ENCODE results near the gene AMIGO1. TPM values are rescaled to one million over a fixed set of nuclear protein-coding genes. Genes with fewer than 3 reads are reported as not detected.

The AMIGO1 gene
- total RNA-seq, 1 experiment from 2014 or later: 1.5 TPM

DNA sequence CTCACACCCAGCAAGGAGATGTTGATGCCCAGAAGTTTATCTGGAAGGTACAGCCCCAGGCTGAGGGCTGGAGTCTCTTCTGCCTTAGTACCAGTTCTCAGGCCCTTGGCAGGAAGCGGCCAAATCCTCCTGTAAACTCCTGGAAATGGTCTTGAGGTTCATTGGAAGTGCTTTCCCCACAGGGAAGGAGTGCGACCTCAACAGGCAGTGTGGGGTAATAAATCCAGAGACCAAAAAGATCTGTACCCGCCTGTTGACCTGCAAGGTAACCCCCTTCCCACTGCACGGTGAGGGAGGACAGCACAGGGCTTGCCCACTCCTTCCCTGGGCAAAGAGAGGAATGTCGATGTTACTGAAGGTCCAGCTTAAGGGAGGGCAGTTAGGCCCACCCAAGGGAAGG, 21.3 kb downstream of the AMIGO1 start:
- CTCF ChIA-PET: no interaction called here

DNA sequence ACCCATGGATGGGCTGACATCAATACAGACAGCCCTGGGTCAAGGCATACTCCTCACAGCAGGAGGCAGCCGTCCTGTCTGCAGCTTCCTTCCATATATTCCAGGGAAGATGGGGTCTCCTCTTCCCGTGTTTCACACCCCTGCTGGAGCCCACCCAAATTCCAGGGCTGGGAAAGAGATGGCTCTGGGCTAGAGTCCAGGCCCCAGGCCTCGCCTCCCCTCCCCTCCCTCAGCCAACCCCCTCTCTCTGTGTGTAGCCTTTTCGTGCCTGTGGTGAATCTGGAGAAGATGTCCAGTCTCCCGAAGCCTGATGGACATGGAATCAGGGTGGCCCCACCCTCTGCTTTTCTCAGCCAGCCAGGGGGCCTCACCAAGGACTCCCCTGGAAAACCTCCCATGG, 22.3 kb downstream of the AMIGO1 start:
- Mint-ChIP-seq H3K27me3 (ENCODE audit: unreplicated experiment) (peaks cover 13% of the 10 kb centered on the region), H3K4me3 (ENCODE audit: low read depth, unreplicated experiment) (no peak overlapping the region), H3K27ac (ENCODE audit: unreplicated experiment) (no peak overlapping the region), H3K9me3 (ENCODE audit: low read depth, unreplicated experiment) (no peaks in the 10 kb centered on the region), H3K36me3 (ENCODE audit: insufficient read depth, unreplicated experiment) (peaks cover 21% of the 10 kb centered on the region), H3K4me1 (ENCODE audit: low read depth, unreplicated experiment) (peaks cover 10% of the 10 kb centered on the region)
- no peak for DNase-seq
- intact Hi-C loops (cut with micrococcal nuclease; ENCODE audit: unreplicated experiment): no loop called here
- CTCF ChIA-PET: no interaction called here
- BruUV-seq (replicated peaks): no TSS peak
- TF ChIP-seq, protein P1, sequence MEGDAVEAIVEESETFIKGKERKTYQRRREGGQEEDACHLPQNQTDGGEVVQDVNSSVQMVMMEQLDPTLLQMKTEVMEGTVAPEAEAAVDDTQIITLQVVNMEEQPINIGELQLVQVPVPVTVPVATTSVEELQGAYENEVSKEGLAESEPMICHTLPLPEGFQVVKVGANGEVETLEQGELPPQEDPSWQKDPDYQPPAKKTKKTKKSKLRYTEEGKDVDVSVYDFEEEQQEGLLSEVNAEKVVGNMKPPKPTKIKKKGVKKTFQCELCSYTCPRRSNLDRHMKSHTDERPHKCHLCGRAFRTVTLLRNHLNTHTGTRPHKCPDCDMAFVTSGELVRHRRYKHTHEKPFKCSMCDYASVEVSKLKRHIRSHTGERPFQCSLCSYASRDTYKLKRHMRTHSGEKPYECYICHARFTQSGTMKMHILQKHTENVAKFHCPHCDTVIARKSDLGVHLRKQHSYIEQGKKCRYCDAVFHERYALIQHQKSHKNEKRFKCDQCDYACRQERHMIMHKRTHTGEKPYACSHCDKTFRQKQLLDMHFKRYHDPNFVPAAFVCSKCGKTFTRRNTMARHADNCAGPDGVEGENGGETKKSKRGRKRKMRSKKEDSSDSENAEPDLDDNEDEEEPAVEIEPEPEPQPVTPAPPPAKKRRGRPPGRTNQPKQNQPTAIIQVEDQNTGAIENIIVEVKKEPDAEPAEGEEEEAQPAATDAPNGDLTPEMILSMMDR (IDR thresholded peaks at IDR 0.05; ENCODE audit: unreplicated experiment): no peak

More for the DNA sequence above, 21.3 kb downstream of the AMIGO1 start:
- Mint-ChIP-seq H3K27ac (ENCODE audit: unreplicated experiment) (no peak overlapping the region), H3K4me3 (ENCODE audit: low read depth, unreplicated experiment) (no peak overlapping the region), H3K27me3 (ENCODE audit: unreplicated experiment) (peaks cover 3% of the 10 kb centered on the region), H3K4me1 (ENCODE audit: low read depth, unreplicated experiment) (peaks cover 10% of the 10 kb centered on the region), H3K36me3 (ENCODE audit: insufficient read depth, unreplicated experiment) (peaks cover 18% of the 10 kb centered on the region), H3K9me3 (ENCODE audit: low read depth, unreplicated experiment) (no peaks in the 10 kb centered on the region)
- TF ChIP-seq, protein P1 (IDR thresholded peaks at IDR 0.05; ENCODE audit: unreplicated experiment): no peak
- intact Hi-C loops (cut with micrococcal nuclease; ENCODE audit: unreplicated experiment): no loop called here
- no peak for DNase-seq
- BruUV-seq (replicated peaks): no TSS peak

DNA sequence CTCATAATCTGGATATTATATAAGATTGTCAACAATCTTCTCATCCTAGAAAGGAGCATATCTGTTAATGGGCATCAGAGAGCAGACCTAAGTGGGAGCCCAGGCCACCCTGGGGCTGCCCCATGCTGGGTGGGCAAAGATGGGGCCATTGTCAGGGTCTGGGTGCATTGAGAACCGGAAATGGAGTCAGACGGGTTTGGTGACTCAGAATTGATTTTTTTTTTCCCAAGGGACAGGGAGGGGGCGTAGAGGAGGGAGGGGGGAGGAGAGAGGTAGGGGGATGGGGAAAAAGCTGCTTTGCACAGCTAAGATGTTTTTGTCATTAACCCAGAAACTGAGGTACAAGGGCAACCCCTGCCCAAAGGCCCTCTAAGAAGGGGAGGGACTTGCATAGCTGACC, 24.5 kb downstream of the AMIGO1 start:
- no TSS peak for BruUV-seq (replicated peaks)
- Mint-ChIP-seq H3K27ac (ENCODE audit: unreplicated experiment) (peak overlapping the region; percentile 88), H3K4me3 (ENCODE audit: low read depth, unreplicated experiment) (peak overlapping the region; percentile 92), H3K9me3 (ENCODE audit: low read depth, unreplicated experiment) (no peaks in the 10 kb centered on the region), H3K4me1 (ENCODE audit: low read depth, unreplicated experiment) (peaks cover 10% of the 10 kb centered on the region), H3K36me3 (ENCODE audit: insufficient read depth, unreplicated experiment) (peaks cover 21% of the 10 kb centered on the region), H3K27me3 (ENCODE audit: unreplicated experiment) (peaks cover 35% of the 10 kb centered on the region)
- TF ChIP-seq, protein P1 (IDR thresholded peaks at IDR 0.05; ENCODE audit: unreplicated experiment): no peak
- CTCF ChIA-PET: interaction anchor here (0.5 kb wide), 1 partner anchor 28 kb away, joined by 3 read pairs; no protein-coding TSS in a partner anchor
- intact Hi-C loops (cut with micrococcal nuclease; ENCODE audit: unreplicated experiment): loop anchor here (2.0 kb wide), 1 partner anchor 58 kb away; the partner anchor contains the start of gene PSMA5
- no peak for DNase-seq

DNA sequence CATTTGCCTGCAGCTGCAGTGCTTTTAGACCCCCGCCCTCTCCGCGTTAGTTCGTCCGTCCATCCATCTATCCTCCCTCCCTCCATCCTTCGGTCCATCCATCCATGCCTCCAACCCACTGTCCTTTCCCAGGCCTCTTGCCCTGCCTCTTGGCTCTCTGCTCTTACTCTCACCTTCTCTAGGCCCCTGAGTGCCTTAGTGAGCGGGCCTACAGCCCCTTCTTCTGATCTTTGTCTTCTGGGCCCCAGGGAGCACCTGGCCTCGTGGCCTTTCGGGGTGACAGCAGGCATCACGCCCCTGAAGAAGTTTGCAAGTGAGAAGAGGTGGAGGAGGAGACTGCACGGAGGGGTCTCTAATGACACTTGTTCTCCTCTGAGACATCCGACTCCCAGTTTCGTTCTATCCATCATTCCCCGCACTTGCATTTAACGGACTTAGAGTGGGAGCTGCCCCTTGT, 25.0 kb downstream of the AMIGO1 start:
- TSS peak; percentile 83 for BruUV-seq (replicated peaks)
- CTCF ChIA-PET: interaction anchor here (0.8 to 1.2 kb wide), 2 partner anchors 8 to 12 kb away, joined by 3 to 4 read pairs; no protein-coding TSS in a partner anchor
- intact Hi-C loops (cut with micrococcal nuclease; ENCODE audit: unreplicated experiment): loop anchor here (2.0 kb wide), 1 partner anchor 58 kb away; the partner anchor contains the start of gene PSMA5
- Mint-ChIP-seq H3K4me1 (ENCODE audit: low read depth, unreplicated experiment) (peaks cover 10% of the 10 kb centered on the region), H3K4me3 (ENCODE audit: low read depth, unreplicated experiment) (peak overlapping the region; percentile 92), H3K36me3 (ENCODE audit: insufficient read depth, unreplicated experiment) (peaks cover 21% of the 10 kb centered on the region), H3K27me3 (ENCODE audit: unreplicated experiment) (peaks cover 40% of the 10 kb centered on the region), H3K9me3 (ENCODE audit: low read depth, unreplicated experiment) (no peaks in the 10 kb centered on the region), H3K27ac (ENCODE audit: unreplicated experiment) (peak overlapping the region; percentile 88)
- DNase-seq: no peak
- TF ChIP-seq, protein P1 (IDR thresholded peaks at IDR 0.05; ENCODE audit: unreplicated experiment): no peak
